GM23338 (cell line): ENCODE measurements around the gene PAPPA2. TPM values are rescaled to one million over a fixed set of nuclear protein-coding genes. Genes with fewer than 3 reads are reported as not detected.

Experiments used
- ATAC-seq: fragments of 200-7000 bp; cut with Tn5 transposase; 3 replicates; pipeline ENCODE4 v1.9.1; 2020
- DNase-seq: peaks from one replicate; pipeline ENCODE4 v3.0.0-alpha.2; 2015; ENCODE audit warnings: low spot score
- H2AFZ ChIP-seq: fragments of 200-600 bp; sonication (generic); 2 replicates; pipeline ENCODE4 v1.8.0; 2016; ENCODE audit warnings: antibody characterized with exemption, mild to moderate bottlenecking, moderate library complexity
- H3F3A ChIP-seq: fragments of 200-600 bp; sonication (generic); replicated peaks from 2 replicates; pipeline ENCODE4 v1.8.0; 2017; ENCODE audit warnings: antibody characterized with exemption, mixed run types, low read depth
- H3K27ac ChIP-seq: fragments of 200-600 bp; sonication (generic); 2 replicates; pipeline ENCODE4 v1.6.1; 2016; ENCODE audit warnings: low read depth
- H3K27me3 ChIP-seq: fragments of 200-600 bp; sonication (generic); 2 replicates; pipeline ENCODE4 v1.8.0; 2016; ENCODE audit warnings: mild to moderate bottlenecking, mixed run types, moderate library complexity; ENCODE audit not compliant: insufficient read depth
- H3K36me3 ChIP-seq: fragments of 200-600 bp; sonication (generic); 2 replicates; pipeline ENCODE4 v1.8.0; 2016; ENCODE audit warnings: mild to moderate bottlenecking; ENCODE audit not compliant: insufficient read depth
- H3K4me1 ChIP-seq: fragments of 200-600 bp; sonication (generic); 2 replicates; pipeline ENCODE4 v1.8.0; 2016; ENCODE audit warnings: mild to moderate bottlenecking, moderate library complexity; ENCODE audit not compliant: insufficient read depth
- H3K4me2 ChIP-seq: fragments of 200-600 bp; sonication (generic); 2 replicates; pipeline ENCODE4 v1.7.1; 2017; ENCODE audit warnings: mixed run types
- H3K4me3 ChIP-seq: fragments of 200-600 bp; sonication (generic); 2 replicates; pipeline ENCODE4 v1.6.1; 2016; ENCODE audit warnings: mixed run types
- H3K79me2 ChIP-seq: fragments of 200-600 bp; sonication (generic); replicated peaks from 2 replicates; pipeline ENCODE4 v1.8.0; 2017; ENCODE audit warnings: mild to moderate bottlenecking; ENCODE audit not compliant: insufficient read depth
- H3K9me2 ChIP-seq: fragments of 200-600 bp; sonication (generic); 2 replicates; pipeline ENCODE4 v1.8.0; 2017; ENCODE audit not compliant: insufficient read depth
- H4K20me1 ChIP-seq: fragments of 200-600 bp; sonication (generic); replicated peaks from 2 replicates; pipeline ENCODE4 v1.8.0; 2017; ENCODE audit warnings: mild to moderate bottlenecking; ENCODE audit not compliant: insufficient read depth
- H3K27ac Mint-ChIP-seq: 2 replicates; pipeline ENCODE4 v1.8.0; 2020; ENCODE audit warnings: inconsistent platforms, mild to moderate bottlenecking, moderate library complexity, mixed read lengths
- H3K27me3 Mint-ChIP-seq: 3 replicates; pipeline ENCODE4 v1.8.0; 2022; ENCODE audit warnings: low read depth, mild to moderate bottlenecking, moderate library complexity, mixed read lengths, inconsistent platforms; ENCODE audit not compliant: insufficient read depth, poor library complexity
- H3K36me3 Mint-ChIP-seq: 3 replicates; pipeline ENCODE4 v1.8.0; 2021; ENCODE audit warnings: low read depth, mild to moderate bottlenecking, inconsistent platforms, moderate library complexity, mixed read lengths
- H3K4me1 Mint-ChIP-seq: 3 replicates; pipeline ENCODE4 v1.8.0; 2020; ENCODE audit warnings: mild to moderate bottlenecking, inconsistent platforms, mixed read lengths
- H3K4me3 Mint-ChIP-seq: 3 replicates; pipeline ENCODE4 v1.8.0; 2021; ENCODE audit warnings: moderate library complexity, mild to moderate bottlenecking, inconsistent platforms, mixed read lengths
- H3K9me3 Mint-ChIP-seq: 3 replicates; pipeline ENCODE4 v1.8.0; 2020; ENCODE audit warnings: moderate library complexity, mild to moderate bottlenecking, inconsistent platforms, mixed read lengths
- CTCF ChIP-seq, 2 experiments: fragments of 200-600 bp in 1 of 2; sonication (generic) in 1 of 2; conservative IDR thresholded peaks; 2 replicates each; pipeline versions ENCODE4 v1.5.1 to v1.6.1; 2016 to 2017; ENCODE audit warnings: antibody characterized with exemption in 2 of 2, low read depth in 2 of 2, mild to moderate bottlenecking in 2 of 2, moderate library complexity in 1 of 2
- EZH2 ChIP-seq: fragments of 200-600 bp; sonication (generic); IDR thresholded peaks from one replicate; pipeline ENCODE4 v1.8.0; 2017; ENCODE audit warnings: antibody characterized with exemption, mild to moderate bottlenecking, low read depth; ENCODE audit not compliant: unreplicated experiment
- EZH2phosphoT487 ChIP-seq: fragments of 200-600 bp; sonication (generic); IDR thresholded peaks from one replicate; pipeline ENCODE4 v1.8.1; 2018; ENCODE audit warnings: antibody characterized with exemption; ENCODE audit not compliant: unreplicated experiment
- JUNB ChIP-seq: IDR thresholded peaks from one replicate; pipeline ENCODE4 v1.6.1; 2016; ENCODE audit warnings: antibody characterized with exemption; ENCODE audit not compliant: unreplicated experiment
- NANOG ChIP-seq: IDR thresholded peaks from 2 replicates; pipeline ENCODE4 v1.6.1; 2016; ENCODE audit warnings: antibody characterized with exemption, borderline replicate concordance
- POLR2AphosphoS5 ChIP-seq: IDR thresholded peaks from 2 replicates; pipeline ENCODE4 v1.6.1; 2016; ENCODE audit warnings: antibody characterized with exemption, low read depth
- STAT1 ChIP-seq: IDR thresholded peaks from one replicate; pipeline ENCODE4 v1.6.1; 2016; ENCODE audit warnings: antibody characterized with exemption; ENCODE audit not compliant: unreplicated experiment
- ZNF114 ChIP-seq: fragments of 250-450 bp; sonication (Bioruptor Pico); IDR thresholded peaks from 2 replicates; pipeline ENCODE4 v1.5.0; 2020; ENCODE audit warnings: mild to moderate bottlenecking, moderate library complexity
- ZNF331 ChIP-seq: fragments of 250-450 bp; sonication (Bioruptor Pico); IDR thresholded peaks from 2 replicates; pipeline ENCODE4 v1.5.0; 2020; ENCODE audit warnings: low read depth, mild to moderate bottlenecking, moderate library complexity
- polyA plus RNA-seq: library from polyadenylated mRNA; unstranded; fragments of >200 nt; fragmentation: Nextera tagmentation; extraction: Ambion mirVana; gene quantifications from 2 replicates; pipeline ENCODE4 v1.2.1, GENCODE V29; 2016
- total RNA-seq: library from RNA; depleted of rRNA; stranded (reverse); fragments of >200 nt; shearing (Covaris generic); gene quantifications from 2 replicates; pipeline ENCODE4 v1.2.3, GENCODE V29; 2014
- TF ChIP-seq, protein P1 (sequence below): IDR thresholded peaks from one replicate; pipeline ENCODE4 v1.6.1; 2018; ENCODE audit warnings: antibody characterized with exemption; ENCODE audit not compliant: unreplicated experiment
- TF ChIP-seq, protein P2 (sequence below): IDR thresholded peaks from 2 replicates; pipeline ENCODE4 v1.6.1; 2016; ENCODE audit warnings: antibody characterized with exemption

The PAPPA2 gene
- total and polyA plus RNA-seq, 2 experiments from 2014 or later, result 1.4 to 1.7 TPM

- H3K27ac Mint-ChIP-seq, result no peak overlapping the region
- H3K9me3 Mint-ChIP-seq, result no peaks in the 10 kb centered on the region
- Histone ChIP-seq H2AFZ (no peak overlapping the region), H3K27ac (no peak overlapping the region), H3F3A (no peaks in the 10 kb centered on the region), H4K20me1 (no peaks in the 10 kb centered on the region), H3K4me3 (no peak overlapping the region), H3K36me3 (no peaks in the 10 kb centered on the region), H3K4me1 (no peaks in the 10 kb centered on the region), H3K4me2 (no peak overlapping the region), H3K79me2 (no peaks in the 10 kb centered on the region), H3K27me3 (no peaks in the 10 kb centered on the region), H3K9me2 (no peaks in the 10 kb centered on the region)
- no peak for ATAC-seq
- H3K4me3 Mint-ChIP-seq, result no peak overlapping the region
- no peak for DNase-seq
- H3K27me3 Mint-ChIP-seq, result no peaks in the 10 kb centered on the region
- TF ChIP-seq EZH2 (no peak), STAT1 (no peak), CTCF (conservative IDR thresholded peaks at IDR 0.05; ENCODE audit: low read depth in 2 of 2) (no peak)
- H3K4me1 Mint-ChIP-seq, result peaks cover 5% of the 10 kb centered on the region; the same call in 1 of the 3 replicates
- H3K36me3 Mint-ChIP-seq, result no peaks in the 10 kb centered on the region
Observed at GRCh38 chr1:176775996-176776395, 313.0 kb downstream of the PAPPA2 start.

- Mint-ChIP-seq H3K27ac (no peak overlapping the region), H3K4me3 (no peak overlapping the region), H3K36me3 (no peaks in the 10 kb centered on the region), H3K9me3 (no peaks in the 10 kb centered on the region), H3K27me3 (no peaks in the 10 kb centered on the region), H3K4me1 (peaks cover 3% of the 10 kb centered on the region; the same call in 1 of the 3 replicates)
- Histone ChIP-seq H3K4me3 (no peak overlapping the region), H4K20me1 (no peaks in the 10 kb centered on the region), H3K4me1 (no peaks in the 10 kb centered on the region), H3K36me3 (no peaks in the 10 kb centered on the region), H3K27me3 (no peaks in the 10 kb centered on the region), H3K4me2 (no peak overlapping the region), H3K79me2 (no peaks in the 10 kb centered on the region), H3K9me2 (no peaks in the 10 kb centered on the region), H3F3A (no peaks in the 10 kb centered on the region), H3K27ac (no peak overlapping the region), H2AFZ (no peak overlapping the region)
- ATAC-seq (no peak), DNase-seq (no peak)
- TF ChIP-seq ZNF114 (CRISPR knock-in tag) (no peak), EZH2 (no peak), ZNF331 (no peak), NANOG (no peak), JUNB (no peak), EZH2phosphoT487 (no peak), STAT1 (no peak), POLR2AphosphoS5 (no peak)
- TF ChIP-seq, protein P1, sequence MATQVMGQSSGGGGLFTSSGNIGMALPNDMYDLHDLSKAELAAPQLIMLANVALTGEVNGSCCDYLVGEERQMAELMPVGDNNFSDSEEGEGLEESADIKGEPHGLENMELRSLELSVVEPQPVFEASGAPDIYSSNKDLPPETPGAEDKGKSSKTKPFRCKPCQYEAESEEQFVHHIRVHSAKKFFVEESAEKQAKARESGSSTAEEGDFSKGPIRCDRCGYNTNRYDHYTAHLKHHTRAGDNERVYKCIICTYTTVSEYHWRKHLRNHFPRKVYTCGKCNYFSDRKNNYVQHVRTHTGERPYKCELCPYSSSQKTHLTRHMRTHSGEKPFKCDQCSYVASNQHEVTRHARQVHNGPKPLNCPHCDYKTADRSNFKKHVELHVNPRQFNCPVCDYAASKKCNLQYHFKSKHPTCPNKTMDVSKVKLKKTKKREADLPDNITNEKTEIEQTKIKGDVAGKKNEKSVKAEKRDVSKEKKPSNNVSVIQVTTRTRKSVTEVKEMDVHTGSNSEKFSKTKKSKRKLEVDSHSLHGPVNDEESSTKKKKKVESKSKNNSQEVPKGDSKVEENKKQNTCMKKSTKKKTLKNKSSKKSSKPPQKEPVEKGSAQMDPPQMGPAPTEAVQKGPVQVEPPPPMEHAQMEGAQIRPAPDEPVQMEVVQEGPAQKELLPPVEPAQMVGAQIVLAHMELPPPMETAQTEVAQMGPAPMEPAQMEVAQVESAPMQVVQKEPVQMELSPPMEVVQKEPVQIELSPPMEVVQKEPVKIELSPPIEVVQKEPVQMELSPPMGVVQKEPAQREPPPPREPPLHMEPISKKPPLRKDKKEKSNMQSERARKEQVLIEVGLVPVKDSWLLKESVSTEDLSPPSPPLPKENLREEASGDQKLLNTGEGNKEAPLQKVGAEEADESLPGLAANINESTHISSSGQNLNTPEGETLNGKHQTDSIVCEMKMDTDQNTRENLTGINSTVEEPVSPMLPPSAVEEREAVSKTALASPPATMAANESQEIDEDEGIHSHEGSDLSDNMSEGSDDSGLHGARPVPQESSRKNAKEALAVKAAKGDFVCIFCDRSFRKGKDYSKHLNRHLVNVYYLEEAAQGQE, result no peak
- TF ChIP-seq, protein P2, sequence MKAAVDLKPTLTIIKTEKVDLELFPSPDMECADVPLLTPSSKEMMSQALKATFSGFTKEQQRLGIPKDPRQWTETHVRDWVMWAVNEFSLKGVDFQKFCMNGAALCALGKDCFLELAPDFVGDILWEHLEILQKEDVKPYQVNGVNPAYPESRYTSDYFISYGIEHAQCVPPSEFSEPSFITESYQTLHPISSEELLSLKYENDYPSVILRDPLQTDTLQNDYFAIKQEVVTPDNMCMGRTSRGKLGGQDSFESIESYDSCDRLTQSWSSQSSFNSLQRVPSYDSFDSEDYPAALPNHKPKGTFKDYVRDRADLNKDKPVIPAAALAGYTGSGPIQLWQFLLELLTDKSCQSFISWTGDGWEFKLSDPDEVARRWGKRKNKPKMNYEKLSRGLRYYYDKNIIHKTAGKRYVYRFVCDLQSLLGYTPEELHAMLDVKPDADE, result no peak
Observed at GRCh38 chr1:176778056-176778455, 315.1 kb downstream of the PAPPA2 start.
